Mammary epithelial cell (primary cell): ENCODE measurements around the gene FBXL3.

Experiments used
- CTCF ChIP-seq, 2 donors: IDR thresholded peaks in 1 of 2; conservative IDR thresholded peaks in 1 of 2; 2 replicates each; pipeline ENCODE4 v1.5.1; 2011 to 2012; ENCODE audit warnings: inconsistent platforms in 2 of 2, low read length in 2 of 2, mild to moderate bottlenecking in 2 of 2, control low read depth in 1 of 2, low read depth in 1 of 2; ENCODE audit not compliant: insufficient read depth in 1 of 2; ENCODE audit errors: extremely low read depth in 1 of 2
- EZH2 ChIP-seq: IDR thresholded peaks from 2 replicates; pipeline ENCODE4 v1.6.1; 2012; ENCODE audit warnings: low read length, inconsistent platforms, borderline replicate concordance

DNA sequence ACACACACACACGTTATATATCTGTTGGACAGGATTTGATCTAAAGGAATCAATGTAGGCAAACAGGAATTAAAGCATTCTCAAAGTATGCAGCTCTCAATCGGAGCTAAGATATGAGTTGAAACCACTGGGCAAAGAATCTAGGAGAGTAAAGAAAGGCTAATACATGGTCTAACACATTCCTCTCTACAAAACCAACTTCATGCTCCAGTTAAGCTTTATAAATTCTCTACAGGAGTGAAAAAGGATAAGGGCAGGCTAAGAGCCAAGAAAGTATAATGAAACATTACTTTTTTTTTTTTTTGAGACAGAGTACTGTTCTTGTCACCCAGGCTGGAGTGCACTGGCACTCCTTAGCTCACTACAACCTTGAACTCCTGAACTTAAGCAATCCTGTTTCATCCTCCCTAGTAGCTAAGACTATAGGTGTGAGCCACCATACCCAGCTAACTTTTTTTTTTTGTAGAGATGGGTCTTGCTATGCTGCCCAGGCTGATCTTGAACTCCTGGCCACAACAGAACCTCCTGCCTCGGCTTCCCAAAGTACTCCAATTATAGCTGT, 10.6 kb downstream of the FBXL3 start:
- TF ChIP-seq EZH2 (no peak), CTCF (conservative IDR thresholded peaks at IDR 0.05 in 1 of 2, IDR thresholded peaks at IDR 0.05 in 1 of 2; ENCODE audit: extremely low read depth in 1 of 2, insufficient read depth in 1 of 2, low read depth in 1 of 2, low read length in 2 of 2) (no peak)
